ENCODE data around the gene C1orf232. TPM values are rescaled to one million over a fixed set of nuclear protein-coding genes. Genes with fewer than 3 reads are reported as not detected.

C1orf232 gene
- total RNA-seq, 1 experiment from 2014 or later: not detected

DNA sequence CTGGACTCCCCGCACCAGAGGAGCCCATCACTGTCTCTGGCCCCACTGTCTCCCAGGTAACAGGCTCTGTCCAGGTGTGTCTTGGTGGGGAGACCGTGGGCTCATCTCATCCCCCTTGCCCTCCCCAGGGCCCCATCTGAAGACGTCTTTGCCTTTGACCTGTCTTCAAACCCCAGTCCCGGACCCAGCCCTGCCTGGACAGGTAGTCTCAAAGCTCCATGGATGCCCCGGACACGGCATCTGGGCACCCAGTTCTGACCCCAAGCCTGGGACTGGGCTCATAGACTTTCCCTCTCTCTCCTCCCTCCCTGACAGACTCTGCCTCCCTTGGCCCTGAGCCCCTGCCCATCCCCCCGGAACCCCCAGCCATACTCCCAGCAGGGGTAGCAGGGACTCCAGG, 15.3 kb upstream of the C1orf232 start:
- no peak for DNase-seq (ENCODE audit: low read depth, low spot score)
- H3K36me3 ChIP-seq (ENCODE audit: control insufficient read depth in 1 of 2, insufficient read depth in 2 of 2, low read length in 2 of 2): no peaks in the 10 kb centered on the region; a peak in 1 of 4 replicates
- H4K20me1 ChIP-seq (ENCODE audit: insufficient read depth): no peaks in the 10 kb centered on the region
- RAD21 ChIA-PET (ENCODE audit: low non-redundant PET in 1 of 2, low total read pairs in 2 of 2, uncharacterized antibody in 2 of 2, unreplicated experiment in 2 of 2): no interaction called here
- no peaks in the 10 kb centered on the region for H3K9me2 ChIP-seq (ENCODE audit: insufficient read depth)
- intact Hi-C loops (cut with micrococcal nuclease): no loop called here
- no peak for ATAC-seq
- TF ChIP-seq EGR1 (IDR thresholded peaks at IDR 0.05; ENCODE audit: low read depth): no peak
- TF ChIP-seq JUND (IDR thresholded peaks at IDR 0.05): no peak
- TF ChIP-seq, protein P1, sequence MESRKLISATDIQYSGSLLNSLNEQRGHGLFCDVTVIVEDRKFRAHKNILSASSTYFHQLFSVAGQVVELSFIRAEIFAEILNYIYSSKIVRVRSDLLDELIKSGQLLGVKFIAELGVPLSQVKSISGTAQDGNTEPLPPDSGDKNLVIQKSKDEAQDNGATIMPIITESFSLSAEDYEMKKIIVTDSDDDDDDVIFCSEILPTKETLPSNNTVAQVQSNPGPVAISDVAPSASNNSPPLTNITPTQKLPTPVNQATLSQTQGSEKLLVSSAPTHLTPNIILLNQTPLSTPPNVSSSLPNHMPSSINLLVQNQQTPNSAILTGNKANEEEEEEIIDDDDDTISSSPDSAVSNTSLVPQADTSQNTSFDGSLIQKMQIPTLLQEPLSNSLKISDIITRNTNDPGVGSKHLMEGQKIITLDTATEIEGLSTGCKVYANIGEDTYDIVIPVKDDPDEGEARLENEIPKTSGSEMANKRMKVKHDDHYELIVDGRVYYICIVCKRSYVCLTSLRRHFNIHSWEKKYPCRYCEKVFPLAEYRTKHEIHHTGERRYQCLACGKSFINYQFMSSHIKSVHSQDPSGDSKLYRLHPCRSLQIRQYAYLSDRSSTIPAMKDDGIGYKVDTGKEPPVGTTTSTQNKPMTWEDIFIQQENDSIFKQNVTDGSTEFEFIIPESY (IDR thresholded peaks at IDR 0.05; ENCODE audit: extremely low read depth, insufficient replicate concordance, low read length): no peak
- TF ChIP-seq, protein P2, sequence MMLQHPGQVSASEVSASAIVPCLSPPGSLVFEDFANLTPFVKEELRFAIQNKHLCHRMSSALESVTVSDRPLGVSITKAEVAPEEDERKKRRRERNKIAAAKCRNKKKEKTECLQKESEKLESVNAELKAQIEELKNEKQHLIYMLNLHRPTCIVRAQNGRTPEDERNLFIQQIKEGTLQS (IDR thresholded peaks at IDR 0.05): no peak
- no peak for TF ChIP-seq CBX3 (IDR thresholded peaks at IDR 0.05; ENCODE audit: low read depth)
- no peak for TF ChIP-seq ZFX (IDR thresholded peaks at IDR 0.05)
- TF ChIP-seq SRF (IDR thresholded peaks at IDR 0.05; ENCODE audit: low read depth): no peak
- TF ChIP-seq CEBPB (IDR thresholded peaks at IDR 0.05; ENCODE audit: low read depth): no peak
- H3K9ac ChIP-seq (ENCODE audit: low read length): no peak overlapping the region
- H3K79me2 ChIP-seq (ENCODE audit: insufficient read depth, low read length): no peaks in the 10 kb centered on the region
- no TSS peak for BruUV-seq (replicated peaks)
- CTCF ChIA-PET: interaction anchor here (1.4 kb wide), 1 partner anchor 14 kb away, joined by 3 read pairs; the partner anchor contains the start of gene ZNF593
- H3K4me1 ChIP-seq (ENCODE audit: control insufficient read depth in 1 of 2, insufficient read depth in 2 of 2, low read length in 2 of 2): peaks cover 0 to 6% of the 10 kb centered on the region in 2 experiments; a peak in 2 of 4 replicates
- H3K4me2 ChIP-seq (ENCODE audit: low read length): no peak overlapping the region
- no peaks in the 10 kb centered on the region for H3K9me3 ChIP-seq (ENCODE audit: control insufficient read depth in 1 of 2, insufficient read depth in 1 of 2, low read depth in 1 of 2, low read length in 2 of 2)
- H3K4me3 ChIP-seq (replicated peaks in 1 of 2; ENCODE audit: low read depth in 1 of 2, low read length in 2 of 2): no peak overlapping the region
- H3K27ac ChIP-seq (ENCODE audit: low read depth, low read length): no peak overlapping the region
- no peaks in the 10 kb centered on the region for H3K27me3 ChIP-seq (ENCODE audit: insufficient read depth, low read length)
- H2AFZ ChIP-seq (ENCODE audit: low read depth, low read length, poor library complexity, severe bottlenecking): no peak overlapping the region
- POLR2A ChIA-PET: no interaction called here

DNA sequence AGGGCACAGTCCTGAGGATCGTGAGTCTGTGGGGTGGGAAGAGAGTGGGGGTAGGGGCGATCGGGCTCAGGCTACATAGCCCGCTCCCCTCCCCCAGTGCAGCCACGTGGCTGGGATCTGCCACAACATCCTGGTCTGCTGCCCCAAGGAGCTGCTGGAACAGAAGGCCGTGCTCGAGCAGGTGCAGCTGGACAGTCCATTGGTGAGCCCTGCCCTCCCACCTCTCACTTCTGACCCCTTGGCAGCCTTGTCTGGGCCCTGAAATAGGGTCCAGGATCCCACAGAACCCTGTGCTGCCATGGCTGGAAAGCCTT, 13.6 kb upstream of the C1orf232 start:
- H3K36me3 ChIP-seq (ENCODE audit: control insufficient read depth in 1 of 2, insufficient read depth in 2 of 2, low read length in 2 of 2): no peaks in the 10 kb centered on the region; a peak in 1 of 4 replicates
- no peaks in the 10 kb centered on the region for H4K20me1 ChIP-seq (ENCODE audit: insufficient read depth)
- H3K9me3 ChIP-seq (ENCODE audit: control insufficient read depth in 1 of 2, insufficient read depth in 1 of 2, low read depth in 1 of 2, low read length in 2 of 2): no peaks in the 10 kb centered on the region
- no peak for ATAC-seq
- no TSS peak for BruUV-seq (replicated peaks)
- H3K9ac ChIP-seq (ENCODE audit: low read length): no peak overlapping the region
- no peak overlapping the region for H3K4me3 ChIP-seq (replicated peaks in 1 of 2; ENCODE audit: low read depth in 1 of 2, low read length in 2 of 2)
- DNase-seq (ENCODE audit: low read depth, low spot score): no peak
- intact Hi-C loops (cut with micrococcal nuclease): no loop called here
- H3K4me1 ChIP-seq (ENCODE audit: control insufficient read depth in 1 of 2, insufficient read depth in 2 of 2, low read length in 2 of 2): peaks cover 8 to 17% of the 10 kb centered on the region in 2 experiments
- TF ChIP-seq ELF1 (IDR thresholded peaks at IDR 0.05; ENCODE audit: borderline replicate concordance, low read depth) (no peak), SRF (IDR thresholded peaks at IDR 0.05; ENCODE audit: low read depth) (no peak), ZFX (IDR thresholded peaks at IDR 0.05) (no peak), SP1 (IDR thresholded peaks at IDR 0.05; ENCODE audit: low read depth) (no peak), CEBPB (IDR thresholded peaks at IDR 0.05; ENCODE audit: low read depth) (no peak), JUND (IDR thresholded peaks at IDR 0.05) (no peak), RAD21 (IDR thresholded peaks at IDR 0.05; ENCODE audit: low read depth) (no peak), CBX3 (IDR thresholded peaks at IDR 0.05; ENCODE audit: low read depth) (no peak), POLR2A (IDR thresholded peaks at IDR 0.05; ENCODE audit: borderline replicate concordance, extremely low read depth, insufficient read depth, insufficient read length) (no peak), SIN3A (IDR thresholded peaks at IDR 0.05; ENCODE audit: low read depth) (no peak)
- TF ChIP-seq, protein P2 (IDR thresholded peaks at IDR 0.05): no peak
- TF ChIP-seq, protein P3, sequence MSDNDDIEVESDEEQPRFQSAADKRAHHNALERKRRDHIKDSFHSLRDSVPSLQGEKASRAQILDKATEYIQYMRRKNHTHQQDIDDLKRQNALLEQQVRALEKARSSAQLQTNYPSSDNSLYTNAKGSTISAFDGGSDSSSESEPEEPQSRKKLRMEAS (IDR thresholded peaks at IDR 0.05): no peak
- TF ChIP-seq, protein P4, sequence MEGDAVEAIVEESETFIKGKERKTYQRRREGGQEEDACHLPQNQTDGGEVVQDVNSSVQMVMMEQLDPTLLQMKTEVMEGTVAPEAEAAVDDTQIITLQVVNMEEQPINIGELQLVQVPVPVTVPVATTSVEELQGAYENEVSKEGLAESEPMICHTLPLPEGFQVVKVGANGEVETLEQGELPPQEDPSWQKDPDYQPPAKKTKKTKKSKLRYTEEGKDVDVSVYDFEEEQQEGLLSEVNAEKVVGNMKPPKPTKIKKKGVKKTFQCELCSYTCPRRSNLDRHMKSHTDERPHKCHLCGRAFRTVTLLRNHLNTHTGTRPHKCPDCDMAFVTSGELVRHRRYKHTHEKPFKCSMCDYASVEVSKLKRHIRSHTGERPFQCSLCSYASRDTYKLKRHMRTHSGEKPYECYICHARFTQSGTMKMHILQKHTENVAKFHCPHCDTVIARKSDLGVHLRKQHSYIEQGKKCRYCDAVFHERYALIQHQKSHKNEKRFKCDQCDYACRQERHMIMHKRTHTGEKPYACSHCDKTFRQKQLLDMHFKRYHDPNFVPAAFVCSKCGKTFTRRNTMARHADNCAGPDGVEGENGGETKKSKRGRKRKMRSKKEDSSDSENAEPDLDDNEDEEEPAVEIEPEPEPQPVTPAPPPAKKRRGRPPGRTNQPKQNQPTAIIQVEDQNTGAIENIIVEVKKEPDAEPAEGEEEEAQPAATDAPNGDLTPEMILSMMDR (IDR thresholded peaks at IDR 0.05 in 2 of 3, conservative IDR thresholded peaks at IDR 0.05 in 1 of 3; ENCODE audit: borderline replicate concordance in 1 of 3, insufficient read depth in 1 of 3, low read depth in 2 of 3, low read length in 2 of 3): no peak
- ChIA-PET POLR2A (interaction anchor here (0.7 kb wide), 1 partner anchor 29 kb away, joined by 3 read pairs; no protein-coding TSS in a partner anchor), RAD21 (ENCODE audit: low non-redundant PET in 1 of 2, low total read pairs in 2 of 2, uncharacterized antibody in 2 of 2, unreplicated experiment in 2 of 2) (no interaction called here), CTCF (no interaction called here)
- H2AFZ ChIP-seq (ENCODE audit: low read depth, low read length, poor library complexity, severe bottlenecking): no peak overlapping the region
- H3K79me2 ChIP-seq (ENCODE audit: insufficient read depth, low read length): peaks cover 7% of the 10 kb centered on the region; the same call in 1 of the 2 replicates
- no peak overlapping the region for H3K4me2 ChIP-seq (ENCODE audit: low read length)
- H3K27me3 ChIP-seq (ENCODE audit: insufficient read depth, low read length): no peaks in the 10 kb centered on the region
- no peaks in the 10 kb centered on the region for H3K9me2 ChIP-seq (ENCODE audit: insufficient read depth)
- H3K27ac ChIP-seq (ENCODE audit: low read depth, low read length): no peak overlapping the region
